ENCODE results near the gene GID8. TPM values are rescaled to one million over a fixed set of nuclear protein-coding genes. Genes with fewer than 3 reads are reported as not detected.
A peak's percentile ranks its signal among the peaks of the same experiment; 100 is the strongest.

The GID8 gene
- total RNA-seq, 4 donors from 2014 or later, result 16.4 to 48.6 (median 40.0) TPM

GRCh38 chr20:62899633-62900051, 38.3 kb upstream of the GID8 start:
- H3K27me3 ChIP-seq, result no peaks in the 10 kb centered on the region
- no peaks in the 10 kb centered on the region for H3K36me3 ChIP-seq
- intact Hi-C loops (cut with DNase I; ENCODE audit: low total_unique reads), result no loop called here
- no peaks in the 10 kb centered on the region for H3K9me3 ChIP-seq
- peak in 1 of 4 experiments; percentile 13 for TF ChIP-seq CTCF (IDR thresholded peaks at IDR 0.05)
- TF ChIP-seq POLR2A (IDR thresholded peaks at IDR 0.05), result no peak
- H3K27ac ChIP-seq, result no peak overlapping the region
- DNase-seq, result no peak
- peaks cover 5 to 8% of the 10 kb centered on the region in 2 donors for H3K4me1 ChIP-seq
- no peak overlapping the region for H3K4me3 ChIP-seq

DNA sequence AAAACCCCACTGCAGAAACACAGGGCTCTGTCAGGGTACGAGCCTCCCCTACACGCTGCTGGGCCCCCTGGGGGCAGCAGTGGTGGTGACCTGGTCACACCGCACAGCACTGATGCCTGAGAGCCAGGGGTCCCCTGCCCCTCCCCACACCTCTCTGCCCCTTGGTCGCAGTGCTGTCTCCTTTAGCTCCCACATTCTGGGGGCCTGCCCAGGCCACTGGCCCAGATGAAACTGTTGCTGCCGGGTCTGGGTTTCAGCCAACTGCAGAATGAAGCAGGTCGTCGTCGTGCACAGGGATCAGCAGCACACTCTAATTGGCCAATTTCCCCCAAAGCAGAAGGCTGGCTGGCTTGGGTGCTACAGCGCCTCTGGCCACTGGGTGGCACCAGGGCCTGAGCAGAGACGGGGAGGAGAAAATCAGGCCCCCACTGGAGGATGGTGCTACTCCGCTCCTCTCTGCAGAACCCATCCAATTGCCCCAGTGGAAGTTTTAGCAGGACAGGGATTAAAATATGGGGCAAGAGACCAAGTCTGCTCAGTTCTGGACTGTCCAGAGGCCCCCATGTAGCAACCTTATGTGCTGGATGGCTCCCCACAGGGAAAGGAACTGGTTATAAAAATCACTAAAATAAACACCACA, 37.8 kb upstream of the GID8 start:
- H3K9me3 ChIP-seq, result no peaks in the 10 kb centered on the region
- H3K4me1 ChIP-seq, result peaks cover 5 to 8% of the 10 kb centered on the region in 2 donors
- no peaks in the 10 kb centered on the region for H3K27me3 ChIP-seq
- intact Hi-C loops (cut with DNase I; ENCODE audit: low total_unique reads), result no loop called here
- DNase-seq, result peak; percentile 79 to 82
- peak overlapping the region in 1 of 2 donors; percentile 25 for H3K27ac ChIP-seq
- H3K4me3 ChIP-seq, result no peak overlapping the region
- H3K36me3 ChIP-seq, result no peaks in the 10 kb centered on the region
- no peak for TF ChIP-seq POLR2A (IDR thresholded peaks at IDR 0.05)
- TF ChIP-seq CTCF (IDR thresholded peaks at IDR 0.05), result peak; percentile 72 to 96 (median 88)

- Histone ChIP-seq H3K4me3 (no peak overlapping the region), H3K9me3 (no peaks in the 10 kb centered on the region), H3K27ac (peak overlapping the region in 1 of 2 donors; percentile 25), H3K36me3 (no peaks in the 10 kb centered on the region), H3K4me1 (peaks cover 5 to 8% of the 10 kb centered on the region in 2 donors), H3K27me3 (no peaks in the 10 kb centered on the region)
- no peak for TF ChIP-seq CTCF (IDR thresholded peaks at IDR 0.05)
- TF ChIP-seq POLR2A (IDR thresholded peaks at IDR 0.05), result no peak
- intact Hi-C loops (cut with DNase I; ENCODE audit: low total_unique reads), result no loop called here
- no peak for DNase-seq
These were observed 37.0 kb upstream of the GID8 start for GRCh38 chr20:62900692-62901584.

- peaks cover 5 to 8% of the 10 kb centered on the region in 2 donors for H3K4me1 ChIP-seq
- H3K27me3 ChIP-seq, result no peaks in the 10 kb centered on the region
- no peak overlapping the region for H3K27ac ChIP-seq
- TF ChIP-seq CTCF (IDR thresholded peaks at IDR 0.05) (no peak), POLR2A (IDR thresholded peaks at IDR 0.05) (no peak)
- no peaks in the 10 kb centered on the region for H3K36me3 ChIP-seq
- no peak for DNase-seq
- H3K9me3 ChIP-seq, result no peaks in the 10 kb centered on the region
- intact Hi-C loops (cut with DNase I; ENCODE audit: low total_unique reads), result no loop called here
- no peak overlapping the region for H3K4me3 ChIP-seq
These were observed 36.1 kb upstream of the GID8 start for GRCh38 chr20:62901891-62902290.

Data from uterus (tissue), 4 donors.